Activated CD8-positive, alpha-beta T cell treated with anti-CD3 and anti-CD28 coated beads for 36 hours (primary cell): ENCODE results near the gene STIM2. TPM values are rescaled to one million over a fixed set of nuclear protein-coding genes. Genes with fewer than 3 reads are reported as not detected.

Experiments used
- ATAC-seq: fragments of 200-7000 bp; cut with Tn5 transposase; one replicate; pipeline ENCODE4 v1.10.0; 2021; ENCODE audit warnings: mild to moderate bottlenecking, moderate library complexity
- CTCF ChIA-PET: fragments of 350-600 bp; sonication (Branson Sonifier 250); formaldehyde crosslinking; loops from one replicate; lab custom pipeline; 2021; ENCODE audit warnings: antibody characterized with exemption; lab: Charles Lee
- POLR2A ChIA-PET: fragments of 350-600 bp; sonication (Branson Sonifier 250); formaldehyde crosslinking; loops from one replicate; lab custom pipeline; 2021; ENCODE audit warnings: antibody characterized with exemption; lab: Charles Lee
- DNase-seq: peaks from one replicate; pipeline ENCODE4 v3.0.0-alpha.2; 2020
- H3K27ac Mint-ChIP-seq: one replicate; pipeline ENCODE4 v1.8.0; 2021; ENCODE audit warnings: mild to moderate bottlenecking, mixed read lengths
- H3K27me3 Mint-ChIP-seq: one replicate; pipeline ENCODE4 v1.8.0; 2021; ENCODE audit warnings: mixed read lengths
- H3K36me3 Mint-ChIP-seq: one replicate; pipeline ENCODE4 v1.8.0; 2021; ENCODE audit warnings: low read depth, mixed read lengths
- H3K4me1 Mint-ChIP-seq: one replicate; pipeline ENCODE4 v1.8.0; 2021; ENCODE audit warnings: low read depth, mixed read lengths
- H3K4me3 Mint-ChIP-seq: one replicate; pipeline ENCODE4 v1.8.0; 2021; ENCODE audit warnings: mild to moderate bottlenecking, moderate library complexity, mixed read lengths
- H3K9me3 Mint-ChIP-seq: one replicate; pipeline ENCODE4 v1.8.0; 2021; ENCODE audit warnings: mixed read lengths
- CTCF ChIP-seq: fragments of 200-600 bp; IDR thresholded peaks from one replicate; pipeline ENCODE4 v1.8.0; 2022; ENCODE audit warnings: antibody characterized with exemption, mild to moderate bottlenecking
- intact Hi-C: fragments of 100-400 bp; cut with micrococcal nuclease; formaldehyde crosslinking; loops from one replicate; pipeline ENCODE4 v1.10.0; 2022
- total RNA-seq, 2 experiments: library from RNA; stranded (reverse); gene quantifications; one replicate each; pipeline ENCODE4 v1.2.3, GENCODE V29; 2021

The STIM2 gene
- total RNA-seq, 2 experiments from 2014 or later: 44.4 to 46.6 TPM

DNA sequence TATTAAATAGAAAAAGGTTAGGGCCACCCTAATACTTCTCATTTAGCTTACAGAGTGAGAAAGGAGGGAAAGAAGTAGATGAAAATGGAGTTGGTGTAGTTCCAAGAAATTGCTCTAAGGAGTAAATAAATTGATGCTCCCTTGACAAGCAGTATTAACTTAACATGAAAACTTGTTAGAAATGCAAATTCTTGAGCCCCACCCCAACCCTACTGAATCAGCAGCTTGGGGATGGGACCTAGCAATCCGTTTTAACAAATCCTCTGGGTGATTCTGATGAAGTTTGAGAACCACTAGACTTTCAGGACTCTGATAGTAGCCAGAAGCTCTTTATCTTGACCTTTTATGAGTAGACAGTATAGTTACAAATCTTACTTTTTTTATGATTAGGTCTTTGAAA, 74.8 kb downstream of the STIM2 start:
- ChIA-PET POLR2A (no interaction called here), CTCF (interaction anchor here (0.9 kb wide), 1 partner anchor 66 kb away, joined by 3 read pairs; no protein-coding TSS in a partner anchor)
- intact Hi-C loops: no loop called here
- Mint-ChIP-seq H3K36me3 (peaks cover 15% of the 10 kb centered on the region), H3K27ac (peak overlapping the region; percentile 17), H3K4me3 (no peak overlapping the region), H3K9me3 (no peaks in the 10 kb centered on the region), H3K4me1 (peaks cover 61% of the 10 kb centered on the region), H3K27me3 (no peaks in the 10 kb centered on the region)
- no peak for TF ChIP-seq CTCF
- DNase-seq (no peak), ATAC-seq (no peak)

DNA sequence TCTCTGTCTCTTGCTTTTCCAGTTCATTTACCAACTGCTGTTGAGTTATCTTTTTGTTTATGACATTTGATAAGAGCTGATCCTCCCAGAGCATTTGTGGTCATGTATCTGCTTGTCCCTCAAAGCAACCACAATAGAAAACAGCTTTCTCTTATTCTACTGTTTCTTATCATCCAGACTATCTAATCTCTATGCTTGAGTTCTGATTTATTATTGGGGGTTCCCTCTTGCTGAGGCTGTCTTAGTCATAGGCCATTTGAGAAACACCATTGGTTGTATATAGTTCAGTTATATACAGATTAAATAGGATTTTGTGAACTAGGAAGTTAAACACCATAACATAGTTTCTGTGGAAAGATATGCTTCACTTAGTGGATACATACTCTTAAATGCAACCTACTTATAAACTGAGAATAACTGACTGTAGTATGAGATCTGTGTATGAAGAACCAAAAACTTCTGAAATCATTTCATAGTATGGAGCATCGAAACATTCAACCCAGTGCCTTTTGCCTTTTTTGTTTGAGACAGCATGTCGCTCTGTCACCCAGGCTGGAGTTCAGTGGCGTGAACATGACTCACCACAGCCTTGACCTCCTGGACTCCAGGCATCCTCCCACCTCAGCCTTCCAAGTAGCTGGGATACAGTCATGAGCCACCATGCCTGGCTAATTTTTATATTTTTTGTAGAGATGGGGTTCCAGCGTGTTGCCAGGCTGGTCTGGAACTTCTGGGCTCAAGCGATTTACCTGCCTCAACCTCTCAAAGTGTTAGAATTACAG, 75.8 kb downstream of the STIM2 start:
- no peak overlapping the region for H3K4me3 Mint-ChIP-seq
- ChIA-PET POLR2A (no interaction called here), CTCF (no interaction called here)
- H3K27me3 Mint-ChIP-seq: no peaks in the 10 kb centered on the region
- H3K36me3 Mint-ChIP-seq: peaks cover 14% of the 10 kb centered on the region
- peak; percentile 65 for ATAC-seq
- intact Hi-C loops: no loop called here
- H3K4me1 Mint-ChIP-seq: peaks cover 66% of the 10 kb centered on the region
- H3K27ac Mint-ChIP-seq: no peak overlapping the region
- H3K9me3 Mint-ChIP-seq: no peaks in the 10 kb centered on the region
- TF ChIP-seq CTCF: no peak
- no peak for DNase-seq

- intact Hi-C loops: no loop called here
- H3K27me3 Mint-ChIP-seq: no peaks in the 10 kb centered on the region
- no peak overlapping the region for H3K4me3 Mint-ChIP-seq
- no peak for ATAC-seq
- no peak for TF ChIP-seq CTCF
- ChIA-PET POLR2A (no interaction called here), CTCF (no interaction called here)
- peaks cover 14% of the 10 kb centered on the region for H3K36me3 Mint-ChIP-seq
- DNase-seq: no peak
- peaks cover 67% of the 10 kb centered on the region for H3K4me1 Mint-ChIP-seq
- H3K9me3 Mint-ChIP-seq: no peaks in the 10 kb centered on the region
- no peak overlapping the region for H3K27ac Mint-ChIP-seq
Observed at GRCh38 chr4:26937139-26937538, 76.5 kb downstream of the STIM2 start.

DNA sequence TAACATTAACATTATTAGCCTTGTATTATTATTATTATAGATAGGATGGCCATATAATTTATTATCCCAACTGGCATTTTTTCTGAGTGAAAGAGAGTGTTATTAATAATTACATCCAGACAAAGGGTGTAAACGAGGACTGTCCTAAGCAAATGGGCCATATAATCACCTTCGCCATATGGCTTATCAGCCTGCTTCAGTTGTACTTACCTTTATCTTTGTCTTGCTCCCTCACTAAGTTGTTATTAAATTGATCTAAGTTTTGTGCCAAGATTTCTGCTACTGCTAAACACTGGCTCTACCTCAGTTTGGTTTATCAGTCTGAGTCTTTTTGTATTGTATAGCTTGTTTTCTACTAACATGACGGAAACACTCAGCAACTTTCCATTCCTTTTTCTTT, 76.9 kb downstream of the STIM2 start:
- ATAC-seq: no peak
- no peak for TF ChIP-seq CTCF
- no peaks in the 10 kb centered on the region for H3K27me3 Mint-ChIP-seq
- no peak overlapping the region for H3K27ac Mint-ChIP-seq
- H3K9me3 Mint-ChIP-seq: no peaks in the 10 kb centered on the region
- ChIA-PET POLR2A (no interaction called here), CTCF (no interaction called here)
- H3K4me3 Mint-ChIP-seq: no peak overlapping the region
- intact Hi-C loops: no loop called here
- no peak for DNase-seq
- H3K36me3 Mint-ChIP-seq: peaks cover 15% of the 10 kb centered on the region
- peaks cover 69% of the 10 kb centered on the region for H3K4me1 Mint-ChIP-seq

DNA sequence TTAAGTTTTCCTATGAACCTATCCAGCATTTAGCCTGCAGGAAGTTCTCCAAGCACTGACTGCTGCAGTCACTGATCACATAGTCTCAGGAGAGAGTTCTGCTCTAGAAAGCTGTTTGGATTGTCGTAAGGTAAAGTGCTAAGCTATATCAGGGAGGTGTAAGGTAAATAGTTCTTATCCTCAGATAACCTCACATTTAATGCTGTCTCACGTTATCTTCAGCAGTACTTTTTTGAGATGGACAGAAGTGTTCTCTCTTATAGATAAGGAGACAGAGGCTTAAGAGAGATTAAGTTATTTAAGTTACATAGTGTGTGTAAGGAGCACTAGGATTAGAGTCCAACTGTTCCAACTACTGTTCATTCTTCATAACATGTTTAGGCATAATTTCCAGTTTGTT, 77.9 kb downstream of the STIM2 start:
- no peak for ATAC-seq
- ChIA-PET POLR2A (no interaction called here), CTCF (no interaction called here)
- no peaks in the 10 kb centered on the region for H3K27me3 Mint-ChIP-seq
- peaks cover 10% of the 10 kb centered on the region for H3K36me3 Mint-ChIP-seq
- no peak overlapping the region for H3K4me3 Mint-ChIP-seq
- H3K4me1 Mint-ChIP-seq: peaks cover 67% of the 10 kb centered on the region
- intact Hi-C loops: no loop called here
- no peaks in the 10 kb centered on the region for H3K9me3 Mint-ChIP-seq
- DNase-seq: no peak
- no peak overlapping the region for H3K27ac Mint-ChIP-seq
- no peak for TF ChIP-seq CTCF
